DMS 273 treated with DMSO at 0.1 percent for 48 hours (cell line): ENCODE data around the gene PITX1.

Experiments
- DNase-seq: peaks from one replicate; lab custom pipeline; 2025; lab: John Stamatoyannopoulos, UW

Gene PITX1

GRCh38 chr5:135029477-135030122, 4.4 kb downstream of the PITX1 start:
- DNase-seq = no peak

GRCh38 chr5:135028791-135029476, 5.1 kb downstream of the PITX1 start:
- DNase-seq = no peak

DNA sequence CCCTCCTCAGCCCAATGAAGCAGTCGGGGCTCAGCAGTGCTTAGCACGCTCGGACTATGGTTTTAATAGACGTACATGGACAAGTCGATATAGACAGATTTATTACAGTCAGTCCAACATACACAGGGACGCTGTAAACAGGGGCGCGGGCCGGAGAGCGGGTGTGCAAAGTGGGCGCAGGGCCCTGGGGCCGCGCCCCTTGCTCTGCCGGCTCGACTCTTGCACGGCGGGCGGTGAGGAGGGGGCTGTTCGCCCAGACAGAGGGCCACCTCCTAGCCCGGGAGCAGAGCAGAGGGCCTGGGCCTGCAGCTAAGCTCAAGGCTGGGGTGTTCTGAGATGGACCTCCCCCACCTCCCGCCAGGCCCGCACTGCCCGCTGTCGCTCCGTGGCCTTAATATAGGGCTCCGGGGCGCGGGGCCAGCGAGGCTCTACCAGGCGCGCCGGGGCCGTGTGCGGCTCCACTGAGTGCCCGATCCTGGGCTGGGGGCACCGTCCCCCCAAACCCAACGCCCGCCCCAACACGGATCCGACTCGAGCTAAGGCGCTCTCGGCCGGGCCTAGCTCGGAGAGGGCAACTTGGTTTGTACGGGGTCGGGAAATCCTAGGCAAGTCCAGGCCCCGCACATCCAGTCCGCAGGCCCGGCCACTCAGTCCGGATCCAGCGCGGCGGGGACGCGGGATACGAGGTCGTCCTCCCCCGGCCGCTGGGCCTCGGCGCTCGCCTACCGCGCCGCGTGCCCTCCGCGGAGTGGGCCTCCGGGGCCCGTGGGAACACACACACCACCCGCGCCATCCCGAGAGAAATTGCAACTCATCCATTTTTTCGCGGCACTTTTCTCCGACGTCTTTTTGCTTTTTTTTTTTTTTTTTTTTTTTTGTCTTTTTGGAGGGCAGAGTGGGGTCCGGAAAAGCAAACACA, 6.1 kb downstream of the PITX1 start:
- DNase-seq = no peak

- no peak for DNase-seq
Measured at GRCh38 chr5:135027266-135027696, 6.7 kb downstream of the PITX1 start.

GRCh38 chr5:135026645-135027265, 7.3 kb downstream of the PITX1 start:
- no peak for DNase-seq

- no peak for DNase-seq
Measured at GRCh38 chr5:135025730-135026644, 8.0 kb downstream of the PITX1 start.

- no peak for DNase-seq
Measured at GRCh38 chr5:135024956-135025729, 8.9 kb downstream of the PITX1 start.

DNA sequence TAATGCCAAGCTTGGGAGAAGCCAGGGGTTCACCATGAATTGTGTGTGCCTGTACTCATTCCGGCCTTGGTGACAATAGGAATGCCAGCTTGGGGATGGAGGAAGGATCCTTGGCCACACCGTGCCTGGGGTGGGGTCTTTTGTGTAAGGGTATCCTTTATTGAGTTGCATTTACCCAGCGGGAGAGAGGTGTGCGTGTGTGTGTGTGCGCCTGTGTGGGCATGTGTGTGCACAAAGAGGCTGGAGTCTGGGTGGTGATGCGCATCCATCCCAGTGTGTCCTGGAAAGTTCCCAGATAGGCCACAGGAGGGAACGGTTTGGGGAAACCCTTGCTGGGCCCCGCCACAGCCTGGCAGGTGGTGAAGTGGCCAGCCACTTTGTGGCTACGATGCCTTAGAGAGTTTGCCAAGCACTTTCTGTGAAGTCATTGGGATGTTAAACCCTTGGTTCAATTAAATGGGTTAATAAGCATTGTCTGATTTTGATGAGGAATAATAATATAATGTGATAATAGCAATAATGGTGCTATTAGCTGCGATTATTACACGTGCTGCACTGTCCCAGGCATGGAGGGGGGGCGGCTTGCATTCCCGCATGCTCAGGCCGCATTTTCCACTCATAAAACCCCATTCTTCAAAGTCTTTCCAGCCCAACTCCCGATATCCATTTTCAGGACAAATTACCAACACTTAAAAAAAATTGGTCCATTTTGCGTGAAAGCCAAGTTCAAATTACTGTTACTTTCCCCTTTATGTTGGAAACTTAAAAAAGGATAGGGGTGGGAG, 13.7 kb downstream of the PITX1 start:
- no peak for DNase-seq

- no peak for DNase-seq
Measured at GRCh38 chr5:135019314-135019713, 14.7 kb downstream of the PITX1 start.

GRCh38 chr5:135018457-135018856, 15.6 kb downstream of the PITX1 start:
- no peak for DNase-seq

- no peak for DNase-seq
Measured at GRCh38 chr5:135016861-135017290, 17.2 kb downstream of the PITX1 start.

DNA sequence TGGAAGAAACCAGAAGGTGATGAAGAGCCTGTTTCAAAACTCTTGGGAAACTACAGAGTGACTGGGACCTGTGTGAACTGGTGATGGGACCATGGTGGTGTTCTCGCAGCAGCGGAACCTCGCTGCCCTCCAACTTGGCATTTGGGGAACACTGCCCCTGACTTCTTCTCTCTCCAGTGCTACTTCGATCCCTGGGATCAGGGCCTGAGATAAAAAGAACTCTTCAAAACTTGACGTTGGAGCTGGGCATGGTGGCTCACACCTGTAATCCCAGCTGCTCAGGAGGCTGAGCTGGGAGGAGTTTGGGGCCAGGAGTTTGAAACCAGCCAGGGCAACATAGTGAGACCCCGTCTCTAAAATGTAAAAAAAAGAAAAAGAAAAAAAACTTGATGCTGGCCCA, 18.1 kb downstream of the PITX1 start:
- DNase-seq = no peak

DNA sequence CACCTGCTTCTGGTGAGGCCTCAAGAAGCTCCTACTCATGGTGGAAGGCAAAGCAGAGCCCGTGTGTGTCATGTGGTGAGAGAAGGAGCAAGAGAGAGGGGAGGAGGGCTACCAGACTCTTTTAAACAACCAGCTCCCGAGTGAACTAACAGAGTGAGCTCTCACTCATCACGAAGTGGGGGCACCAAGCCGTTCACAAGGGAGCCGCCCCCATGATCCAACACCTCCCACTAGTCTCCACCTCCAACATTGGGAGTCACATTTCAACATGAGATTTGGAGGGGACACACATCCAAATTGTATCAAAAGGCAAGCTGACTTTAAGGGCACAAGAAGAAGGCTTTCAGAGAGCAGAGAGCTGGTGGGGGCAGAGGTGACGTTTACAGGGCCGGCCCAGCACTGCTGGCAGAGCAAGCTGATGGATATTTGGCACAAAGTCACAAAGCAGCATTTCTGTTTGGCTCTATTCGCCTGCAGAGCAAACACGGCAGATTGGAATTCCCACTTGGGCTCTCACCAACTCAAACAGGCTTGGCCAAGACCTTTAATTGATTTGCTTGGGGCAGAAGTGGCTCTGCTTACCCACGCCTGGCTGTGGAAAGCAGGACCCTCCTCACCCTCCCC, 20.0 kb downstream of the PITX1 start:
- no peak for DNase-seq

DNA sequence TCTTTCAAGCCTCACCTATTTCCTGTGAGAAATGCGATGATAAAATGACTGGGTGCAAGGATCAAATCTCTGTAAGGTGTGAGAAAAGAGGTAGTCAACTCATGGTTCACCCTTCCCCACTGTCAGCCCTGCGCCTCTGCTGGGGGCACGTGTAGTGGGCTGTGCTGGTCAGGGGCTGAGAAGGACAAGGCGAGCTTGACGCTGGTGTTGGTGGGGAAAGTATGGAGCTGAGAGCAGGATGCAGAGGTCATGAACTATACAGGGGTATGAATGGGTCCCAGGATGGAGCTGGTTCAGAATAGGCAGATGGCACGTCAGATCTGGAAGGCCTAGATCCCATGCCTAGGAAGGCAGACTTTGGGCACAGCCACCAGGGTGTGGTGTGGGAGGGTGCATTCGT, 20.6 kb downstream of the PITX1 start:
- no peak for DNase-seq

GRCh38 chr5:135012951-135013391, 21.1 kb downstream of the PITX1 start:
- DNase-seq = no peak

GRCh38 chr5:135012033-135012588, 21.9 kb downstream of the PITX1 start:
- no peak for DNase-seq

DNA sequence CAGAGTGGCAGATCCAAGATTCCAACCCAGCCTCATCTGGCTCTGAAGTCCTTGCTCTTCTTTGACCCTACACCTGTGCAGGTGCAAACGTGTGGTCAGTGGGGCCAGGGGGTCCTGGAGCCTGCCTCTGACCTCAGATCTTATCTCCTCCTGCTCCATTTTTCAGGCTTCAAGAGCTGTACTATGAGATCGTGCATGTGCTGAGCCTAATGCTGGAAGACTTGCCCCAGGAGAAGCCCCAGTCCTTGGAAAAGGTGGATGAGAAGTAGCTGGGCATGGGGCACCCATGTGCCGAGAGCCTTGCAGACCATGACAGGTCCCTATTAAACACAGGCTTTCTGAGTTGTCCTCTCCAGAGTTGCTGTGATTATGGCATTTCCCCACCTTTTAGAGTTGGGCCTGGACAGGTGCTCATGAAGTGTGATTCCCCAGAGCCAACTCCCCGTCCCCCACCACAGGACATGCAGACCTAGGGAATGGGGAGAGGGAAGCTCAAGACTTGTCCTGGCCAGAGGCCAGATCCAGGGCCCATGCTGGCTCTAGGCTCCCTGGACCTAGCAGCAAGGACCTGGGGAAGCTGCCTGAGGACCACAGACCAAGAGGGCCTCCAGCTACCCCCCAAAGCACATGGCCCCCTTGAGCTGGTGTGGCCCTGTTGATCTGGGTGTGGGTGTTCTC, 22.5 kb downstream of the PITX1 start:
- DNase-seq = no peak
